AG09309 (cell line): Measurements from ENCODE around the gene PLA2G4A.
A peak's percentile ranks its signal among the peaks of the same experiment; 100 is the strongest.

ENCODE experiments used
- DNase-seq: peaks from one replicate; pipeline ENCODE4 v3.0.0-alpha.2; 2010; ENCODE audit warnings: low read depth
- H3K4me3 ChIP-seq: 2 replicates; pipeline ENCODE4 v1.5.1; 2011; ENCODE audit warnings: mild to moderate bottlenecking, low read depth, low read length, moderate library complexity; ENCODE audit not compliant: control insufficient read depth
- CTCF ChIP-seq: IDR thresholded peaks from 2 replicates; pipeline ENCODE4 v1.5.1; 2011; ENCODE audit warnings: mild to moderate bottlenecking, low read depth, low read length, inconsistent platforms; ENCODE audit not compliant: insufficient read depth, control insufficient read depth; ENCODE audit errors: missing control alignments

PLA2G4A gene

GRCh38 chr1:186966456-186966855 lies 137.7 kb downstream of the PLA2G4A start:
- no peak for DNase-seq
- no peak overlapping the region for H3K4me3 ChIP-seq
- TF ChIP-seq CTCF = no peak

- no peak for TF ChIP-seq CTCF
- DNase-seq = no peak
- no peak overlapping the region for H3K4me3 ChIP-seq
These were observed 139.1 kb downstream of the PLA2G4A start for GRCh38 chr1:186967656-186968394.

GRCh38 chr1:186974774-186975181 lies 146.0 kb downstream of the PLA2G4A start:
- TF ChIP-seq CTCF = no peak
- no peak overlapping the region for H3K4me3 ChIP-seq
- peak; percentile 96 for DNase-seq

- H3K4me3 ChIP-seq = no peak overlapping the region
- TF ChIP-seq CTCF = no peak
- no peak for DNase-seq
These were observed 146.5 kb downstream of the PLA2G4A start for GRCh38 chr1:186975220-186975619.

GRCh38 chr1:186976700-186977099 lies 148.0 kb downstream of the PLA2G4A start:
- DNase-seq = no peak
- H3K4me3 ChIP-seq = no peak overlapping the region
- no peak for TF ChIP-seq CTCF

GRCh38 chr1:186977266-186977957 lies 148.7 kb downstream of the PLA2G4A start:
- H3K4me3 ChIP-seq = no peak overlapping the region
- no peak for TF ChIP-seq CTCF
- no peak for DNase-seq
